Measurements from ENCODE around the gene VSTM4.

GRCh38 chr10:48974510-48975156 is 140.7 kb downstream of the VSTM4 start:
- TF ChIP-seq EZH2 (IDR thresholded peaks at IDR 0.05; ENCODE audit: insufficient read depth, poor library complexity, severe bottlenecking) = no peak
- no peak for TF ChIP-seq EZH2phosphoT487 (IDR thresholded peaks at IDR 0.05; ENCODE audit: insufficient read depth, low read depth)
